Measurements from ENCODE around the gene MPZL1. TPM values are rescaled to one million over a fixed set of nuclear protein-coding genes. Genes with fewer than 3 reads are reported as not detected.

Gene MPZL1
- total and polyA plus RNA-seq, 2 of the 8 experiments (the other 6 are each of a cell fraction or from before 2014, with no cell fraction given) = 37.8 to 120 TPM

- no peak overlapping the region for H3K23ac ChIP-seq (ENCODE audit: insufficient read length)
- H3K18ac ChIP-seq (ENCODE audit: extremely low read depth, low read length) = no peak overlapping the region
- no peaks in the 10 kb centered on the region for H3K36me3 ChIP-seq (ENCODE audit: control insufficient read depth in 2 of 4, insufficient read depth in 4 of 4, low read length in 3 of 4)
- no peak overlapping the region for H4K8ac ChIP-seq (ENCODE audit: extremely low read depth, insufficient read depth, low read length)
- H3K27ac ChIP-seq (ENCODE audit: low read depth, low read length) = no peak overlapping the region
- H3K23me2 ChIP-seq (ENCODE audit: low read depth, low read length) = no peaks in the 10 kb centered on the region; the same call in 1 of the 2 replicates
- no peak overlapping the region for H2AFZ ChIP-seq (ENCODE audit: low read length)
- no peak overlapping the region for H2BK15ac ChIP-seq (ENCODE audit: low read length)
- H4K91ac ChIP-seq (replicated peaks; ENCODE audit: insufficient read length, low read length) = no peak overlapping the region
- no peak overlapping the region for H3K4me2 ChIP-seq (ENCODE audit: insufficient read depth in 1 of 2, low read depth in 2 of 2, low read length in 2 of 2)
- H4K20me1 ChIP-seq (replicated peaks in 1 of 2; ENCODE audit: control insufficient read depth in 1 of 2, insufficient read depth in 2 of 2, low read length in 2 of 2) = no peaks in the 10 kb centered on the region
- 94% methylated on average over 6 of the region's 6 CpGs; no CpG with 5 or more reads in 1 of the 2 experiments for WGBS, 2 experiments (ENCODE audit: extremely low coverage in 1 of 2, insufficient coverage in 1 of 2, insufficient read length in 1 of 2, insufficient replicate concordance in 2 of 2, low coverage in 1 of 2, low lambda C conversion rate in 2 of 2, missing lambda C conversion rate in 1 of 2)
- no peak overlapping the region for H3K4ac ChIP-seq (replicated peaks; ENCODE audit: insufficient read length, low read depth, low read length)
- H4K5ac ChIP-seq (ENCODE audit: insufficient read length, low read depth, low read length) = no peak overlapping the region
- no peak overlapping the region for H2AK5ac ChIP-seq (ENCODE audit: low read depth, low read length)
- TF ChIP-seq SUZ12 (IDR thresholded peaks at IDR 0.05; ENCODE audit: low read length) (no peak), GABPA (IDR thresholded peaks at IDR 0.05; ENCODE audit: borderline replicate concordance, insufficient read depth, low read length) (no peak), ASH2L (IDR thresholded peaks at IDR 0.05; ENCODE audit: low read length) (no peak), SP4 (IDR thresholded peaks at IDR 0.05; ENCODE audit: low read length) (no peak), ZNF274 (IDR thresholded peaks at IDR 0.05; ENCODE audit: borderline replicate concordance, extremely low read depth, low read length) (no peak), CREB1 (IDR thresholded peaks at IDR 0.05) (no peak), RFX5 (IDR thresholded peaks at IDR 0.05; ENCODE audit: borderline replicate concordance, low read depth, low read length) (no peak), SP1 (IDR thresholded peaks at IDR 0.05; ENCODE audit: low read depth, low read length) (no peak), GTF2F1 (IDR thresholded peaks at IDR 0.05; ENCODE audit: borderline replicate concordance, low read depth, low read length) (no peak), USF2 (IDR thresholded peaks at IDR 0.05; ENCODE audit: low read length) (no peak), CHD1 (IDR thresholded peaks at IDR 0.05; ENCODE audit: low read depth, low read length) (no peak), CEBPB (IDR thresholded peaks at IDR 0.05; ENCODE audit: low read depth, low read length) (no peak), SIRT6 (IDR thresholded peaks at IDR 0.05; ENCODE audit: low read length) (no peak), CTBP2 (IDR thresholded peaks at IDR 0.05; ENCODE audit: borderline replicate concordance, insufficient read depth, insufficient read length, low read length) (no peak), TCF12 (IDR thresholded peaks at IDR 0.05; ENCODE audit: low read depth, low read length) (no peak)
- H3K9me3 ChIP-seq (ENCODE audit: insufficient read depth in 2 of 2, low read depth in 1 of 2, low read length in 1 of 2) = no peaks in the 10 kb centered on the region
- POLR2A ChIA-PET (ENCODE audit: partially characterized antibody) = no interaction called here
- DNase-seq (ENCODE audit: low read depth in 1 of 2, low spot score in 2 of 2) (no peak), FAIRE-seq (no peak)
- CTCF ChIA-PET (ENCODE audit: partially characterized antibody) = no interaction called here
- H3K14ac ChIP-seq (ENCODE audit: insufficient read length) = no peak overlapping the region
- H3K27me3 ChIP-seq (replicated peaks in 1 of 4; ENCODE audit: control insufficient read depth in 3 of 4, extremely low read depth in 1 of 4, insufficient read depth in 3 of 4, low read length in 3 of 4) = no peaks in the 10 kb centered on the region; a peak in 1 of 7 replicates
- no peak overlapping the region for H2BK12ac ChIP-seq (ENCODE audit: low read depth, low read length)
- H2BK120ac ChIP-seq (replicated peaks; ENCODE audit: low read depth, low read length) = no peak overlapping the region
- H2BK5ac ChIP-seq (ENCODE audit: low read depth, low read length) = no peak overlapping the region
- no peak overlapping the region for H3K9ac ChIP-seq (replicated peaks in 1 of 4; ENCODE audit: extremely low read depth in 1 of 4, low read depth in 3 of 4, low read length in 3 of 4)
- no peak overlapping the region for H3K4me3 ChIP-seq (ENCODE audit: extremely low read depth in 1 of 4, insufficient read depth in 2 of 4, low read depth in 3 of 4, low read length in 4 of 4)
- peaks cover 2 to 12% (median 6%) of the 10 kb centered on the region in 4 experiments for H3K4me1 ChIP-seq (replicated peaks in 1 of 4; ENCODE audit: control insufficient read depth in 3 of 4, insufficient read depth in 4 of 4, low read length in 3 of 4)
- H2BK20ac ChIP-seq (ENCODE audit: low read length) = no peak overlapping the region
- H3K79me1 ChIP-seq (ENCODE audit: low read depth, low read length) = no peaks in the 10 kb centered on the region
- no peaks in the 10 kb centered on the region for H3K79me2 ChIP-seq (ENCODE audit: control insufficient read depth in 1 of 2, insufficient read depth in 2 of 2, low read length in 2 of 2)
- no peak overlapping the region for H3K56ac ChIP-seq (replicated peaks; ENCODE audit: insufficient read length, low read depth, low read length)
These were observed 38.6 kb upstream of the MPZL1 start for GRCh38 chr1:167683226-167683625.
